ENCODE results near the gene NFATC2IP.
"Not testable (repeated sequence)": the region's sequence is repeated elsewhere in the genome, so short reads cannot be mapped to it uniquely, and the experiment has no call there.

The NFATC2IP gene

DNA sequence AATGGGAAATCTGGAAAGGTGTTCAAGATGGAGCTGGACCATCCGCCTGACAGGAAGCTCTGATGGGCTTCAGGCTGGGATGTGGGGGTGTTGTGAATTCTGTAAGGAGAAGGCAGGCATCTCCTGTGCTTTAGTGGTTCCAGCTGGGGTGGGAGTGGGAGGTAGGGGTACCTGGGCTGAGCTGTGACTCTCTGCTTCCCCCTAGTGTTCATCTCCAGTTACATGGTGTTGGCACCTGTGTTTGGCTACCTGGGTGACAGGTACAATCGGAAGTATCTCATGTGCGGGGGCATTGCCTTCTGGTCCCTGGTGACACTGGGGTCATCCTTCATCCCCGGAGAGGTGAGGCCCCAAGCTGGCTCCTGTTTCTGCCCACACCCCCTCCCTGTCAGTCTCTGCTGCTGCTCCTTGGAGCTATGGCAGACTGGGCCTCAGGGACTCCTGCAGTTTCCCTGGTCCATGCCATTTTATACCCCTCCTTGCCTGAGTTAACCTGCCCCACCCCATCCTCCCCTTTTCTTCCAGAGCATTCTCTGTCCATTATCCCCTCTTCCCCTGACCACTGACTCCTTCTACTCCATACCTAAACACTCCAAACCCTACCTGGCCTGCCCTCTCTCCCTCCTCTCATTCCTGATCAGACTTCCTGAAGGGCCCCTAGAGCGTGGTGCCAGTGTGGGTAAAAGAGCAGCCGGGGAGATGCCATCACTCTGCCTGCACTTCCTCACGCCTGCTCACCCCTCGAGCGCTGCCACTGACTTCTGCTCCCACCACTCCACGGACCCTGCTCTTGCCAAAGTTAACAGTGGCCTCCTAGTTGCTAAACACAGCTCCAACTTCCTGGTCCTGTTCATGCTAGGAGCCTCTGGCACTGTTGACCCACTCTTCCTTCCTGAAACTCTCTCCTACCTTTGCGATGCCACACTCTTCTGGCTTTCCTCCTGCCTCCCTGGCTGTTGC is 27.2 kb downstream of the NFATC2IP start:
- DNase-seq (ENCODE audit: insufficient read length) (no peak), FAIRE-seq (no peak)
- no peak for TF ChIP-seq POLR2A (IDR thresholded peaks at IDR 0.05; ENCODE audit: low read depth, low read length)
- no peak for TF ChIP-seq TAF1 (IDR thresholded peaks at IDR 0.05; ENCODE audit: borderline replicate concordance, low read depth, low read length)
- TF ChIP-seq POLR2AphosphoS5 (IDR thresholded peaks at IDR 0.05; ENCODE audit: low read depth, low read length) = no peak

DNA sequence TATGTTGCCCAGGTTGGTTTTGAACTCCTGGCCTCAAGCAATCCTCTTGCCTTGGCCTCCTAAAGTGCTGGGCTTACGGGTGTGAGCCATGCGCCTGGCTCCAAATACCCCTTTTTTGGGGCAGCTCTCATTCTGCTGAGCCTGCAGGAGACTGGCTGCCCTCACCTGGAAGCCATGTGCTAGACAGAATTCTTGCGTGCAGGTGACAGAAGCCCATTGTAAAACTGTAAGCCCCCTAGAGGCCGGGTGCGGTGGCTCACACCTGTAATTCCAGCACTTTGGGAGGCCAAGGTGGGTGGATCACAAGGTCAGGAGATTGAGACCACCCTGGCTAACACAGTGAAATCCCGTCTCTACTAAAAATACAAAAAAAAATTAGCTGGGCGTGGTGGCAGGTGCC is 29.6 kb downstream of the NFATC2IP start:
- not testable (repeated sequence) for DNase-seq (ENCODE audit: insufficient read length); FAIRE-seq

DNA sequence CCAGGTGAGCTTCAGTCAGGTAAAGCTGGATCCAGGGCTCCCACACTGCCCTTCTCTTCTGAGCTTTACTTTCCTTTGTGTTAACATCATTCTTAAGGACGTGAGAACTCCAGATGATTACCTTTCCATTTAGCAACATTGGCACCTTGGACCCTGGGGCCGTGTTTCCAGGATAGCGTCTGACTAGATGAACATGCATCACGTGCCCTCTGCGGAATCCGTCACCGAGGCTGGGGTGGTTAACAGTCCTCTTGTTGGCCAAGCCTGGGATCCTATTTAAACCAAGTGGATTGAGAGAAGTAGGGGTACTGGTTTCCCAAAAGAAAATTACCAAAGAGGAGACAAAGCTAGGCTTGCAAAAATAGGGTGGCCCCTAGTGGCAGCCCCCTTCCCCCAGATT is 30.2 kb downstream of the NFATC2IP start:
- DNase-seq (ENCODE audit: insufficient read length) = no peak
- FAIRE-seq = no peak
- TF ChIP-seq TAF1 (IDR thresholded peaks at IDR 0.05; ENCODE audit: borderline replicate concordance, low read depth, low read length) (no peak), POLR2A (IDR thresholded peaks at IDR 0.05; ENCODE audit: low read depth, low read length) (no peak), POLR2AphosphoS5 (IDR thresholded peaks at IDR 0.05; ENCODE audit: low read depth, low read length) (no peak)

DNA sequence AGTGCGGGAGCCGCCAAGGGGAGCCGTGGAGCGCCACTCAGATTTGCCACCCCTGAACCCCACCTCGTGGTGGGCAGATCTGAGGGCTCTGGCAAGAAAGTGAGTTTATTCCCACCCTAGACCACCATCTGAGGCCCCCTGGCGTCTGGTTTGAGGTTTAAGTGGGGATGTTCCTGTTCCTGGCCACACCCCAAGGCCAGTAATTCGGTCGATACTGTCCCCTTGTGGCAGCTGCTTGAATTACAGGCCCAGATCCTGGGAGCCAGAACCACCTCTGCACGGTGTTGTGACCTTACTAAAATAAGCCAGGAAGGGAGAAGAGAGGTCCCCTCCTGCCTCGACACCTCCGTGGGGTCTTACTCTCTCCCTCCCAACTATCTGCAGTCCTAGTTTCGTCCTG is 30.8 kb downstream of the NFATC2IP start:
- FAIRE-seq (peak; percentile 71), DNase-seq (ENCODE audit: insufficient read length) (peak; percentile 50)
- TF ChIP-seq POLR2A (IDR thresholded peaks at IDR 0.05; ENCODE audit: low read depth, low read length) (no peak), POLR2AphosphoS5 (IDR thresholded peaks at IDR 0.05; ENCODE audit: low read depth, low read length) (no peak), TAF1 (IDR thresholded peaks at IDR 0.05; ENCODE audit: borderline replicate concordance, low read depth, low read length) (no peak)

DNA sequence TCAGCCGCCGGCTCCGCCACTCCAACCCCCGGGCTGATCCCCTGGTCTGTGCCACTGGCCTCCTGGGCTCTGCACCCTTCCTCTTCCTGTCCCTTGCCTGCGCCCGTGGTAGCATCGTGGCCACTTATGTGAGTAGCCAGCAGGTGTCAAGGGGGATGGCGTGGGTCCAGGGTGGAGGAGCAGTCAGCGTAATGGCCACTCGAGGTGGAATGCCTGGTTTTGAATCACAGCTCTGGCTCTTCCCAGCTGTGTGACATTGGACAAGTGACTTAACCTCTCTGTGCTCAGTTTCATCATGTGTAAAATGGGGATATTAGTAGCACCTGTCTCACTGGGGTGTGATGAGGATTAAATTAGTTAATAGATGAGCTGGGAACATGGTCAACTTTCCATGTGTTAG is 31.7 kb downstream of the NFATC2IP start:
- FAIRE-seq (no peak), DNase-seq (ENCODE audit: insufficient read length) (no peak)
- TF ChIP-seq POLR2AphosphoS5 (IDR thresholded peaks at IDR 0.05; ENCODE audit: low read depth, low read length) = peak; percentile 29; the same call in 1 of the 2 replicates
- TF ChIP-seq TAF1 (IDR thresholded peaks at IDR 0.05; ENCODE audit: borderline replicate concordance, low read depth, low read length) = no peak

DNA sequence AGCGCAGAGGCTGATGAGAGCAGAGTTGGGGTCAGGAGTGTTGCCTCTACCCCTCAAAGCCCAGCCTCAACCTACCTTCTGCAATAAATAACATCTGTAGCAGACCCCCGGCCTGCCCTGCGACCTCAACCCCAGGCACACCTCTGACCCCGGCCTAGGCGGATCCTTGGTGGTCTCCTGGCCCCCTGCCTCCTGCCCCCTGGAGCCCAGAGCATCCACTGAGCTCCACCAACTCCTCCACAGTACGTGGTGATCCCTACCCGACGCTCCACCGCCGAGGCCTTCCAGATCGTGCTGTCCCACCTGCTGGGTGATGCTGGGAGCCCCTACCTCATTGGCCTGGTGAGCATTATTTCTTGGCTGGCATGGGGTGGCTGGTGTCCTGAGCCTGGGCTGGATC is 32.2 kb downstream of the NFATC2IP start:
- FAIRE-seq = no peak
- TF ChIP-seq POLR2AphosphoS5 (IDR thresholded peaks at IDR 0.05; ENCODE audit: low read depth, low read length) = no peak
- TF ChIP-seq POLR2A (IDR thresholded peaks at IDR 0.05; ENCODE audit: low read depth, low read length) = no peak
- TF ChIP-seq TAF1 (IDR thresholded peaks at IDR 0.05; ENCODE audit: borderline replicate concordance, low read depth, low read length) = no peak
- no peak for DNase-seq (ENCODE audit: insufficient read length)

DNA sequence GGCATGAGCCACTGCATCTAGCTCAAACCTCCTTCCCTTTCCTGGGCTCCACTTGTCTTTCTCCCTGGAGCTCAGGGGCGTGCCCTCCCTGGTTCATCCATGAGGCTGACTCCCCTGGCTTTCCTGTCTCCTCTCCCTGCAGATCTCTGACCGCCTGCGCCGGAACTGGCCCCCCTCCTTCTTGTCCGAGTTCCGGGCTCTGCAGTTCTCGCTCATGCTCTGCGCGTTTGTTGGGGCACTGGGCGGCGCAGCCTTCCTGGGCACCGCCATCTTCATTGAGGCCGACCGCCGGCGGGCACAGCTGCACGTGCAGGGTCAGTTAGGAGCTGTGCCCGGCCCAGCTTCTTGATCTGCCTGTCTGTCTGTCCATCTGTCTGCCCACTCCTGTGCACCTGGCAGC is 32.9 kb downstream of the NFATC2IP start:
- no peak for FAIRE-seq
- DNase-seq (ENCODE audit: insufficient read length) = no peak
- TF ChIP-seq POLR2A (IDR thresholded peaks at IDR 0.05; ENCODE audit: low read depth, low read length) (no peak), POLR2AphosphoS5 (IDR thresholded peaks at IDR 0.05; ENCODE audit: low read depth, low read length) (no peak), TAF1 (IDR thresholded peaks at IDR 0.05; ENCODE audit: borderline replicate concordance, low read depth, low read length) (no peak)

DNA sequence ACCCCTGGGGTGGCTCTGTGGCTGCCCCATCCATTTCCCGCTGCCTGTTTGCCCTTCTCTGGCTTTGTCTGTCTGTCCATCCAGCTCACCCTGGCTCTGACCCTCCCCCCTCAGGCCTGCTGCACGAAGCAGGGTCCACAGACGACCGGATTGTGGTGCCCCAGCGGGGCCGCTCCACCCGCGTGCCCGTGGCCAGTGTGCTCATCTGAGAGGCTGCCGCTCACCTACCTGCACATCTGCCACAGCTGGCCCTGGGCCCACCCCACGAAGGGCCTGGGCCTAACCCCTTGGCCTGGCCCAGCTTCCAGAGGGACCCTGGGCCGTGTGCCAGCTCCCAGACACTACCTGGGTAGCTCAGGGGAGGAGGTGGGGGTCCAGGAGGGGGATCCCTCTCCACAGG is 33.4 kb downstream of the NFATC2IP start:
- TF ChIP-seq POLR2A (IDR thresholded peaks at IDR 0.05; ENCODE audit: low read depth, low read length) (no peak), POLR2AphosphoS5 (IDR thresholded peaks at IDR 0.05; ENCODE audit: low read depth, low read length) (no peak), TAF1 (IDR thresholded peaks at IDR 0.05; ENCODE audit: borderline replicate concordance, low read depth, low read length) (no peak)
- FAIRE-seq (no peak), DNase-seq (ENCODE audit: insufficient read length) (no peak)

DNA sequence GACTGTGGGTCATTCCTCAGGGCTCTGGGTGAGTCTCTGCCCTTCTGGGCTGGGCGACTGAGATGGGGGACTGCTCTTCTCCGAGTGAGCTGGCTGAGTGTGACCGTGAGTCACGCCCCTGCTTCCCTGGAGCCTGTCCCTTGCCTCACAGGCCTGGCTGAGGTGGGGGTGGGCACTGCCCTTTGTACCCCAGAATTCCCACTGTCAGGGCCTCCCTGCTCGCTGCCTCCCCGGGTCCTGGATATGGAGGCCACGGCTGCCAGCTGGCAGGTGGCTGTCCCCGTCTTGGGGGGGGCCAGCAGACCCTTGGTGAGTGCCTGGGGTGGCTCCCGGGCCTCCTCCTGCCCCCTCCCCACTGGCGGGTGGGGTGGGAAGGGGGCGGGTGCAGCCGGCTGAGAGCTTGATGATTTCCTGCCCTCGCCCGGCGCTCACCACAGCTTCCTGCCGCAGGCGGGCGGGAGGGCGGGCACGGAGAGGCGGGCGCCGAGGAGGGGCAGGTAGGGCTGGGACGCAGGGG is 33.9 kb downstream of the NFATC2IP start, which contains the start of gene LAT:
LAT (plus strand) TSS at position 434 of the 517 bp plus-strand sequence. CDS start 366 bp downstream, outside the sequence.
- DNase-seq (ENCODE audit: insufficient read length) (no peak), FAIRE-seq (no peak)
- TF ChIP-seq POLR2AphosphoS5 (IDR thresholded peaks at IDR 0.05; ENCODE audit: low read depth, low read length) (no peak), TAF1 (IDR thresholded peaks at IDR 0.05; ENCODE audit: borderline replicate concordance, low read depth, low read length) (no peak), POLR2A (IDR thresholded peaks at IDR 0.05; ENCODE audit: low read depth, low read length) (no peak)

DNA sequence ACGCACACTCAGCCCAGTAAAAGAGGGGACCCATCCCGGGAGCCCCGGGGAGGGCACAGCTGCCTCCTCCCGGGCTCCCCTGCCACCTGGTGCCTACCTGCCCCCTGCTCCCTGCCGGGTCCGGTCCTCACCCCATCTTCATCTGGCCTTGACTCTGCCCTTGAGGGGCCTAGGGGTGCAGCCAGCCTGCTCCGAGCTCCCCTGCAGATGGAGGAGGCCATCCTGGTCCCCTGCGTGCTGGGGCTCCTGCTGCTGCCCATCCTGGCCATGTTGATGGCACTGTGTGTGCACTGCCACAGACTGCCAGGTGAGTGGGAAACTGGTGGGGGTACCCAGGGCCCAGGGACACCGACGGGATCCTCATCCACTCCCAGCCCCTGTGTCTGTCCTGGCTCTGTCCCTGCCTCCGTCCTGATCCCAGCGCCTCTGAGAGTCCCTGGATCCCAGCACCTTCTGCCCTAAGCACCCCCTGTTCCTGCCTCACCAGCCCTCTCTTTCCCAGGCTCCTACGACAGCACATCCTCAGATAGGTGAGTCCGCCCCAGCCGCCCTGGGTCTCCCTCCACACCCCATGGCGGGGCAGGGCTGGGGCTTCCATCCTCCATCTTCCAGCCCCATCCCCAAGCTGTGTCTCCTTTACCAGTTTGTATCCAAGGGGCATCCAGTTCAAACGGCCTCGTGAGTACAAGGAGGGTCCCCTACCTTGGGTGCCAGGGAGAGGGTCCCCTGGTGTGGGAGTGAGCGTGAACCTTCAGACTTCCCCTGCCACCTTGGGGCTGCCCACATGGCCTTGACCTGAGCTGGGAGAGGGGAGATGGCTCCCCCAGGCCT is 34.7 kb downstream of the NFATC2IP start:
- TF ChIP-seq POLR2A (IDR thresholded peaks at IDR 0.05; ENCODE audit: low read depth, low read length) (no peak), TAF1 (IDR thresholded peaks at IDR 0.05; ENCODE audit: borderline replicate concordance, low read depth, low read length) (no peak), POLR2AphosphoS5 (IDR thresholded peaks at IDR 0.05; ENCODE audit: low read depth, low read length) (no peak)
- FAIRE-seq (no peak), DNase-seq (ENCODE audit: insufficient read length) (no peak)

DNA sequence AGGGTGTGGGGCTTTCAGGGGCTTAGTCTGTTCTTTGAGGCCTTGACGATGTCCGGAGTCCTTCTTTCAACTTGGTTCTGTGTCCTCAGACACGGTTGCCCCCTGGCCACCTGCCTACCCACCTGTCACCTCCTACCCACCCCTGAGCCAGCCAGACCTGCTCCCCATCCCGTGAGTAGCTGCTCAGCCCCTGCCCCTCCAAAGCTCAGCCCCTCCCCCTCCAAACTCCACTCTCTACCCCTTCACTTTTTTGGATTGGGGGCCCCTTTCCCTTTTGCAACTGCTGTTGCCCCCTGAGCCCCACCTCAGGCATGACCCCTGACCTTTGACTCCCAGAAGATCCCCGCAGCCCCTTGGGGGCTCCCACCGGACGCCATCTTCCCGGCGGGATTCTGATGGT is 35.3 kb downstream of the NFATC2IP start:
- no peak for FAIRE-seq

More for the DNA sequence above, 35.3 kb downstream of the NFATC2IP start:
- no peak for TF ChIP-seq POLR2AphosphoS5 (IDR thresholded peaks at IDR 0.05; ENCODE audit: low read depth, low read length)
- no peak for TF ChIP-seq TAF1 (IDR thresholded peaks at IDR 0.05; ENCODE audit: borderline replicate concordance, low read depth, low read length)
- no peak for TF ChIP-seq POLR2A (IDR thresholded peaks at IDR 0.05; ENCODE audit: low read depth, low read length)
- DNase-seq (ENCODE audit: insufficient read length) = no peak
